ENCODE data around the gene TGFBR1. TPM values are rescaled to one million over a fixed set of nuclear protein-coding genes. Genes with fewer than 3 reads are reported as not detected.

TGFBR1 gene
- total RNA-seq, 2 experiments from 2014 or later, result 60.7 to 71.2 TPM

DNA sequence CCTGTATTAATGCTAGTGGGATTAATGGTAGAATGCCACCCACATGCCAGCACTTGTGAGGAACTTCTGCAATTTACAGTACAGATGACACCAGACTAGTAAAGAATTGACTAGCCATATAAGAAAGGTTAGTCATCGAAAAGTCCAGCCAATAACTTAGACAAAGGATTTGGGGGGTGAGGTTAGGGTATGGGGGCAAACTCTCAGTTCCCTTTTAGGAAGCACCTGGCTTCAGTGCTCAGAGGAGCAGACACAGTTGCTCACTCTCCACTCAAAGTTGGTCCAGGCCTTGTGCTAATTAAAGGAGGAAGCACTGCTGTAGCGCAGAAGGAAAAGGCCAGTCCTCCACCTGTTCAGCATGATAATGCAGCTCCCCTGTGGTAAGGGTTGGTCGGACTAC lies 25.2 kb downstream of the TGFBR1 start:
- peak overlapping the region; percentile 22 for H3K27ac Mint-ChIP-seq
- peaks cover 15% of the 10 kb centered on the region for H3K9me3 Mint-ChIP-seq
- POLR2A ChIA-PET, result no interaction called here
- CTCF ChIA-PET, result interaction anchor here (1.6 kb wide), 1 partner anchor 11 kb away, joined by 3 read pairs; no protein-coding TSS in a partner anchor
- peaks cover 78% of the 10 kb centered on the region for H3K4me1 Mint-ChIP-seq
- no peaks in the 10 kb centered on the region for H3K27me3 Mint-ChIP-seq
- H3K4me3 Mint-ChIP-seq, result no peak overlapping the region
- DNase-seq, result no peak
- peaks cover 75% of the 10 kb centered on the region for H3K36me3 Mint-ChIP-seq (ENCODE audit: low read depth)

DNA sequence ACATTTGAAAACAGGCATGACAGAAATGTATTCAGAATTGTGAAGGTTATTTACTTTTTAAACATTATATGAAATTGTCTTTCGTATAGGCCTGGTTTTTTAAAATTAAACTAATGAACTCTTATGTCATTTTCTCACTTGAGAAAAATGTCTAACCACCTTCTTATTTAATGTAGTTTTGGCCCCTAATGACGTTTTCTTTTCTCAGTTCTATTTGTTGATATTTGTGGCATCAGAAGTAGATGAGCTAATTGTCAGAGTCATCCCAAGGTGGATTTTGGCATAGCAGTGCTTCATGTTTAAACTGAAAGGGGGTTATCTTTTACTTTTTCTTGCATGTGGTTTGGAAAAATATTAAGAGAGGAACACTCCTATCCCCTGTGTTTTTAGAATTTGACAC lies 28.2 kb downstream of the TGFBR1 start:
- ChIA-PET POLR2A (no interaction called here), CTCF (interaction anchor here (0.6 to 1.6 kb wide), 6 partner anchors 10 to 158 kb away, joined by 3 to 5 read pairs (median 4); no protein-coding TSS in a partner anchor)
- no peaks in the 10 kb centered on the region for H3K9me3 Mint-ChIP-seq
- H3K4me3 Mint-ChIP-seq, result no peak overlapping the region
- no peak overlapping the region for H3K27ac Mint-ChIP-seq
- no peaks in the 10 kb centered on the region for H3K27me3 Mint-ChIP-seq
- peaks cover 79% of the 10 kb centered on the region for H3K4me1 Mint-ChIP-seq
- no peak for DNase-seq
- peaks cover 73% of the 10 kb centered on the region for H3K36me3 Mint-ChIP-seq (ENCODE audit: low read depth)

DNA sequence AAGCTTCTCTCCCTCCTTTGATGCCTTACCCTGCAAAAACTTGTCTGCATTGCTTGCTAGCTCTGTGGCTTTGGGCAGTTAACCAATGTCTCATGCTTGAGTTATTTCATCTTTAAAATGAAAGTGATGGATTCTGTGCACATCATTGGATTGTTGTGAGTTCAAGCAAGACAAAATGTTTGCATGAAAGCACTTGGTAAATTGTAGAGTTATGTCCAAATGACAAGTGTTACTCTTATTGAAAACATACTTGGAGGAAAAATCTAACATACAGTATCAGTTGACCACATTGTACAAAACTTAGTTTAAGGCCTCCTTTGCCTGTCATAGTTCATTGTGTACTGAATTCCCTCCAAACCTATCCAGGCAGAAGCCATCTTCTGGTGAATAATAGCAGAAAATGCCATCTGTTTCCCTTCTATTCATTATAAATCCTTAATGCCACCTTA lies 30.0 kb downstream of the TGFBR1 start:
- peaks cover 76% of the 10 kb centered on the region for H3K4me1 Mint-ChIP-seq
- no peaks in the 10 kb centered on the region for H3K27me3 Mint-ChIP-seq
- H3K9me3 Mint-ChIP-seq, result no peaks in the 10 kb centered on the region
- ChIA-PET POLR2A (interaction anchor here (1.2 to 1.3 kb wide), 2 partner anchors 22 to 30 kb away, joined by 3 to 4 read pairs; partner anchors contain the start of gene TGFBR1), CTCF (interaction anchor here (1.5 to 1.6 kb wide), 2 partner anchors 12 to 21 kb away, joined by 3 read pairs; no protein-coding TSS in a partner anchor)
- peak; percentile 66 for DNase-seq
- peaks cover 78% of the 10 kb centered on the region for H3K36me3 Mint-ChIP-seq (ENCODE audit: low read depth)
- peak overlapping the region; percentile 57 for H3K4me3 Mint-ChIP-seq
- peak overlapping the region; percentile 88 for H3K27ac Mint-ChIP-seq

DNA sequence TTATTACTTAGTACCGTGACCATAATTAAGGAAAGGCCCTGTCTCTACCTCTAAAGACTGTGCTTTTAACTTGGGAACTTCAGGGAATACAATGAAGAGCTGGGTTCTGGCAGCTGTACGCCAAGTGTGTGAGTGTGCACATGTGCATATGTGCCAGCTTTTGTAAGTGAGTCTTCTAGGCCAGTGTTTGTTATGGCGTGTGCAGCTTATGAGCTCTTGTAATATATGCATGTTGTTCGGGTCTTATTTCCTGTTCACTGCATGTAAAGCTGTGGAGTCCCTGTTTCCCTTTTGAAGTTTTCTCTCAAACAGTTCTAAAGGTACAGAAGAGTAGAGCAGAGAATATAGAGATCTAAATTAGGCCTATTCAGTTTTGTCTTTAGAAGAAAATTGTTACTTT lies 30.5 kb downstream of the TGFBR1 start:
- H3K27ac Mint-ChIP-seq, result peak overlapping the region; percentile 88
- H3K4me1 Mint-ChIP-seq, result peaks cover 73% of the 10 kb centered on the region
- H3K9me3 Mint-ChIP-seq, result no peaks in the 10 kb centered on the region
- peaks cover 74% of the 10 kb centered on the region for H3K36me3 Mint-ChIP-seq (ENCODE audit: low read depth)
- DNase-seq, result no peak
- ChIA-PET CTCF (interaction anchor here (0.7 to 1.5 kb wide), 2 partner anchors 21 to 124 kb away, joined by 3 read pairs; no protein-coding TSS in a partner anchor), POLR2A (interaction anchor here (1.3 kb wide), 1 partner anchor 31 kb away, joined by 4 read pairs; the partner anchor contains the start of gene TGFBR1)
- H3K27me3 Mint-ChIP-seq, result no peaks in the 10 kb centered on the region
- peak overlapping the region; percentile 57 for H3K4me3 Mint-ChIP-seq

DNA sequence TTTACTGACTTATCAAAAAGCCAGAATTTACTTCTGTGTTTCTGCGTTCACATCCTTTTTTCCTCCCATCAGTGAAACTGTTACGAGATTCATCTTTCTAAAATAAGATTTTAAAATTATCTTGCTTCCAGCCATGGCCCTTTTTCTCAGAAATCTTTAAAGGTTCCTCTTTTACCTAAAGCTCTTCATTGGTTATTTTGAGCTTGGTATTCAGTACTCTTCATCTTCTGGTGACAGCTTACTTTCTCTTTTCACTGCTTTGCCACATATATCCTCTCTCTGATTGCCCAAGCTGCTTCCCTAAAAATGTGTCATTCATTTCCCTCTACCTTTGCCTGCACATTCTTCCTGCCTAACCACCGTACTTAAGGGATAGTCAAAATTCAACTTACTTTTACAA lies 32.3 kb downstream of the TGFBR1 start:
- H3K27me3 Mint-ChIP-seq, result no peaks in the 10 kb centered on the region
- peak overlapping the region; percentile 74 for H3K27ac Mint-ChIP-seq
- peaks cover 75% of the 10 kb centered on the region for H3K36me3 Mint-ChIP-seq (ENCODE audit: low read depth)
- H3K9me3 Mint-ChIP-seq, result no peaks in the 10 kb centered on the region
- no peak overlapping the region for H3K4me3 Mint-ChIP-seq
- ChIA-PET CTCF (interaction anchor here (1.2 kb wide), 1 partner anchor 10 kb away, joined by 3 read pairs; no protein-coding TSS in a partner anchor), POLR2A (interaction anchor here (0.6 kb wide), 1 partner anchor 71 kb away, joined by 8 read pairs; no protein-coding TSS in a partner anchor)
- peaks cover 69% of the 10 kb centered on the region for H3K4me1 Mint-ChIP-seq
- DNase-seq, result no peak

DNA sequence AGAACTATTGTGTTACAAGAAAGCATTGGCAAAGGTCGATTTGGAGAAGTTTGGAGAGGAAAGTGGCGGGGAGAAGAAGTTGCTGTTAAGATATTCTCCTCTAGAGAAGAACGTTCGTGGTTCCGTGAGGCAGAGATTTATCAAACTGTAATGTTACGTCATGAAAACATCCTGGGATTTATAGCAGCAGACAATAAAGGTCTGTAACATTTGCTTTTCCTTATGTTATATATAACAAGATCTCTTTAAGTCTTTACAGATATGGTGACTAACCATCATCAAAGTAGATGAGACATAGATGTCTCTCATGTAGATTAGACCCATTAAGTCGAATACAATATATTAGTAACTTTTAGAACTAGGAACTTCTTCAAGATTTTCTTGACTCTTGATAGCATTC lies 33.0 kb downstream of the TGFBR1 start:
- POLR2A ChIA-PET, result interaction anchor here (0.6 to 0.7 kb wide), 2 partner anchors 72 to 80 kb away, joined by 3 to 8 read pairs; no protein-coding TSS in a partner anchor
- Mint-ChIP-seq H3K27ac (no peak overlapping the region), H3K36me3 (ENCODE audit: low read depth) (peaks cover 75% of the 10 kb centered on the region), H3K27me3 (no peaks in the 10 kb centered on the region), H3K9me3 (no peaks in the 10 kb centered on the region), H3K4me3 (no peak overlapping the region), H3K4me1 (peaks cover 65% of the 10 kb centered on the region)
- CTCF ChIA-PET, result interaction anchor here (0.7 to 1.0 kb wide), 2 partner anchors 22 to 146 kb away, joined by 3 read pairs; no protein-coding TSS in a partner anchor
- no peak for DNase-seq

DNA sequence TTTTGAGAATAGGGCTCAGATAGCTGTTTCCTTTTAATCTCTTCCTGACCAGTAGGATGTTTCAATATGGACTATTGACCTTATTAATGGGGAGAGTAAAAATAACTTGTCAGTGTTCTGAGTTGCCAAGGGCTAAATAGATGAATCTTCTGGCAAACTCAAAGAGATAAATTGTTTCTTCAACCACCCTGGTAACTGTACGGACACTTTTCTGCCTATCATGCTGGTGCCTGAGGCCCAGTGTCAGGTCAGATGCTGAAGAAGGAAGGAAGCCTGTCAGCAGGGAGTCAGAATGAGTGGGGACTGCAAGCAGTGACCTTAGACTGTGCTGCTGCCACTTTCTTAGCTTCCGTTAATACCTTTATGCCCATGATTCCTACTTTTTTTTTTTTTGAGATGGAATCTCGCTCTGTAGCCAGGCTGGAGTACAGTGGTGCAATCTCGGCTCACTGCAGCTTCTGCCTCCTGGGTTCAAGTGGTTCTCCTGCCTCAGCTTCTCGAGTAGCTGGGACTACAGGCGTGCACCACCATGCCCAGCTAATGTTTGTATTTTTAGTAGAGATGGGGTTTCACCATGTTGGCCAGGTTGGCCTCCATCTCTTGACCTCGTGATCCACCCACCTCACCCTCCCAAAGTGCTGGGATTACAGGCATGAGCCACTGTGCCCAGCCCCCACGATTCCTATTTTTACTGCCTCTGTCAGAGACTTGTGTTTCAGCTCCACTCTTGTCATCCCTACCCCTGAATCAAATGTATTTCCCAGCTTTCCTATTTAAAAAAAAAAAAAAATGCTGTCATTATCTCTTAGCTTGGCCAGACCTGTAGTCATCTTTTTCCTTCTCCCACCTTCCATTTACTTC lies 33.7 kb downstream of the TGFBR1 start:
- Mint-ChIP-seq H3K9me3 (no peaks in the 10 kb centered on the region), H3K27ac (no peak overlapping the region), H3K27me3 (no peaks in the 10 kb centered on the region), H3K4me1 (peaks cover 58% of the 10 kb centered on the region), H3K4me3 (no peak overlapping the region), H3K36me3 (ENCODE audit: low read depth) (peaks cover 74% of the 10 kb centered on the region)
- ChIA-PET CTCF (interaction anchor here (0.7 to 3.1 kb wide), 6 partner anchors 23 to 163 kb away, joined by 3 to 16 read pairs (median 3); no protein-coding TSS in a partner anchor), POLR2A (interaction anchor here (0.7 kb wide), 1 partner anchor 80 kb away, joined by 3 read pairs; no protein-coding TSS in a partner anchor)
- DNase-seq, result no peak

DNA sequence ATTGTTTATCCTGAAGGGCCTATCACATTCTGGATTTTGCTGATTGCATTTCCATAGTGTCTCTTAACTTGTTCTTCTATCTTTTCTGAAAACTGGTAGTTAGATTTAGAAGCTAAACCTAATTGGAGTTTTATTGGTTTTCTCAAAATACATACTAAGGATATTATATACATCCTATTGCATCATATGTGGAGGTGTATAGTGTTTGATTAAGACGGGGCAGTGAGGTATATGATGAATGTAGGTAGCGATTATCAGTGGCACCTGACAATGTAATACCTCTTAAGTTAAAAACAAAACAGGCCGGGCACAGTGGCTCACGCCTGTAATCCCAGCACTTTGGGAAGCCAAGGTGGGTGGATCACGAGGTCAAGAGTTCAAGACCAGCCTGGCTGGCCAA lies 35.0 kb downstream of the TGFBR1 start:
- peaks cover 50% of the 10 kb centered on the region for H3K4me1 Mint-ChIP-seq
- ChIA-PET POLR2A (no interaction called here), CTCF (interaction anchor here (0.6 to 3.1 kb wide), 9 partner anchors 11 to 170 kb away, joined by 3 to 16 read pairs (median 6); no protein-coding TSS in a partner anchor)
- H3K4me3 Mint-ChIP-seq, result no peak overlapping the region
- no peaks in the 10 kb centered on the region for H3K27me3 Mint-ChIP-seq
- no peak for DNase-seq
- H3K27ac Mint-ChIP-seq, result no peak overlapping the region
- H3K9me3 Mint-ChIP-seq, result no peaks in the 10 kb centered on the region
- peaks cover 77% of the 10 kb centered on the region for H3K36me3 Mint-ChIP-seq (ENCODE audit: low read depth)

DNA sequence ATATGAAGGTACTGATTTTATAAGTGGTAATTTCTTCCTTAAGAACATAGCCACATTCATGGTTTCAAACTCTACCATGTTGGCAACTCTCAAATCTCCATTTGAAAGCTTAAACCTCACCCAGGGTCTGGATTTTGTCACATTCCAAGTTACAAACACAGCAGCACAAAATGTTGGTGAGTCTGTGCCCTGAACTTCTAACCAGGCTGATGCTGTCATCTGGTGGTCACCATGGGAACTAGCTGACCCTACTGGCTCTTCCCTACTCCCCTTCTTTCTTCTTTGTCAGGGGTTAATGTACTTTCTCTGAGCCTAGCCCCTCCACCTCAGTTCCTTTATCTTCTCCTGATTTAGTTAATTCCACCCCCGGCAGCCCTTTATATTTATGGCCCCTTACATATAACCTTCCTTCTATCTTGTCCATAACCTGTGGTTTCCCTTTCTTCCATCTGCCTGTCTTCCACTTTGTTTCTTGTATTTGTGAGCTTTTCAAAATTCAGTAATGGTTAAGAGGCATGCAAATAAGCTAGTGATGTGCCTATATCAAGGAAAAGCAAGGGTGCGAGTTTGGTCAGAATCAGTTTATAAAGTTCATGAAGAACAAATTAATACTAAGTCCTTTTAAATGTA lies 35.9 kb downstream of the TGFBR1 start:
- peaks cover 41% of the 10 kb centered on the region for H3K4me1 Mint-ChIP-seq
- DNase-seq, result peak; percentile 54
- no peak overlapping the region for H3K27ac Mint-ChIP-seq
- H3K9me3 Mint-ChIP-seq, result no peaks in the 10 kb centered on the region
- CTCF ChIA-PET, result interaction anchor here (0.6 to 3.1 kb wide), 24 partner anchors 9 to 293 kb away, joined by 3 to 16 read pairs (median 4); no protein-coding TSS in a partner anchor
- no peak overlapping the region for H3K4me3 Mint-ChIP-seq
- POLR2A ChIA-PET, result no interaction called here
- no peaks in the 10 kb centered on the region for H3K27me3 Mint-ChIP-seq
- peaks cover 77% of the 10 kb centered on the region for H3K36me3 Mint-ChIP-seq (ENCODE audit: low read depth)

DNA sequence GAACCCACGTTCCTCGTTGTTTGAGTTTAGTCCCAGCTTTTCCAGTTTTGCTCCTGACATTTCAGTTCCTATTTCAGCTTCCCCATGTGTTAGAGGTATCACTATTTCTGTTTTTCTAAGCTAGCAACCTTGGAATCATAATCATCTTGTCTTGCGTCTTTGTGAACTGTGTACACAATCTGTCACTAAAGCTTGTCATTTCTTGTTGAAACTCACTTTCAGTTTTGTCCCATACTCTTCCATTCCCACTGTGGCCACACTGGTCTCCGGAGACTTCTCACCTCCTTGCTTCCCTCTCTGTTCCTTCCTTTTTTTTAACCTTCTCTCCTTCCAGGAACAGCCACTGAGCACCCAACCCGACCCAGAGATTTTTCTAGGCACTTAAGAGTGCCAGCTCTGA lies 36.9 kb downstream of the TGFBR1 start:
- Mint-ChIP-seq H3K27ac (no peak overlapping the region), H3K9me3 (no peaks in the 10 kb centered on the region), H3K4me3 (no peak overlapping the region), H3K27me3 (no peaks in the 10 kb centered on the region), H3K36me3 (ENCODE audit: low read depth) (peaks cover 80% of the 10 kb centered on the region), H3K4me1 (peaks cover 38% of the 10 kb centered on the region)
- CTCF ChIA-PET, result interaction anchor here (1.0 to 3.1 kb wide), 6 partner anchors 10 to 294 kb away, joined by 5 to 16 read pairs (median 8); no protein-coding TSS in a partner anchor
- POLR2A ChIA-PET, result no interaction called here
- no peak for DNase-seq

DNA sequence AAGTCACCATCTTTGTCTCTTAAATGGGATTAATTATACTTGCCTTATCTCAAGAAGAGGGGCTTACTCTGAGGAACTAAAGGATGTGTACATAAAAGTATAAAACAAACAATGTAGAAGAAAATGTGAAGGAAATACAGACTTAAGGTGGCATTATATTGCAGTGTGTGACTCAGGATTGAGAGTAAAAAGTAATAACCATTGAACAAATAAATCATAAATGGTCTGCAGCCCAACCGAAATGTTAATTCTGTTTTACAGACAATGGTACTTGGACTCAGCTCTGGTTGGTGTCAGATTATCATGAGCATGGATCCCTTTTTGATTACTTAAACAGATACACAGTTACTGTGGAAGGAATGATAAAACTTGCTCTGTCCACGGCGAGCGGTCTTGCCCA lies 37.4 kb downstream of the TGFBR1 start:
- POLR2A ChIA-PET, result no interaction called here
- no peaks in the 10 kb centered on the region for H3K9me3 Mint-ChIP-seq
- CTCF ChIA-PET, result interaction anchor here (2.1 to 2.9 kb wide), 2 partner anchors 126 to 145 kb away, joined by 6 to 16 read pairs; no protein-coding TSS in a partner anchor
- no peak for DNase-seq
- H3K27me3 Mint-ChIP-seq, result no peaks in the 10 kb centered on the region
- H3K4me3 Mint-ChIP-seq, result no peak overlapping the region
- H3K27ac Mint-ChIP-seq, result no peak overlapping the region
- H3K36me3 Mint-ChIP-seq (ENCODE audit: low read depth), result peaks cover 82% of the 10 kb centered on the region
- H3K4me1 Mint-ChIP-seq, result peaks cover 36% of the 10 kb centered on the region

DNA sequence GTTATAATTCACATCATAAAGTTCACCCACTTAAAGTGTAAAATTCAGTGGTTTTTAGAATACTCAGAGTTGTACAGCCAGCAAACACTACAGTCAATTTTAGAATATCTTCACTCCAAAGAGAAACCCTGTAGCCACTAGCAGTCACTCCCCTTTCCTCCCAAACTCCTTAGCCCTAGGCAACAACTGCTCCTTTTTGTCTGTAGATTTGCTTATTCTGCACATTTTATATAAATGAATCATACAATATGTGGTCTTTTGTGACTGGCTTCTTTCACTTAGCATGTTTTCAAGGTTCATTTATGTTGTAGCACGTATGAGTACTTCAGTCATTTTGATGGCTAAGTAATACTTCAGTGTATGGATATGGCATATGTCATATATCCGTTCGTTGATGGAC lies 38.7 kb downstream of the TGFBR1 start:
- H3K27ac Mint-ChIP-seq, result no peak overlapping the region
- H3K4me3 Mint-ChIP-seq, result no peak overlapping the region
- H3K9me3 Mint-ChIP-seq, result no peaks in the 10 kb centered on the region
- CTCF ChIA-PET, result no interaction called here
- no peaks in the 10 kb centered on the region for H3K27me3 Mint-ChIP-seq
- H3K36me3 Mint-ChIP-seq (ENCODE audit: low read depth), result peaks cover 83% of the 10 kb centered on the region
- H3K4me1 Mint-ChIP-seq, result peaks cover 29% of the 10 kb centered on the region
- DNase-seq, result no peak
- POLR2A ChIA-PET, result no interaction called here

All from activated CD4-positive, alpha-beta T cell treated with anti-CD3 and anti-CD28 coated beads, Interleukin-2, amount 10 ng/mL, durations not matched to agents 7 days and 5 days (primary cell).